OCI-LY1 (cell line): ENCODE measurements around the gene NANS.
A peak's percentile ranks its signal among the peaks of the same experiment; 100 is the strongest.

Experiments used
- H2AFZ ChIP-seq: fragments of 200-600 bp; sonication (generic), shearing (Covaris generic); 2 replicates; pipeline ENCODE4 v1.6.0; 2014; ENCODE audit warnings: antibody characterized with exemption, mild to moderate bottlenecking, low read length
- H3F3A ChIP-seq: fragments of 200-600 bp; sonication (generic), shearing (Covaris generic); 2 replicates; pipeline ENCODE4 v1.6.0; 2014; ENCODE audit warnings: mild to moderate bottlenecking, antibody characterized with exemption, low read length, moderate library complexity; ENCODE audit not compliant: insufficient read depth
- H3K27ac ChIP-seq: fragments of 200-600 bp; sonication (generic); 2 replicates; pipeline ENCODE4 v1.5.1; 2014; ENCODE audit warnings: low read length, mixed run types, mild to moderate bottlenecking, low read depth; ENCODE audit not compliant: poor library complexity, severe bottlenecking
- H3K27me3 ChIP-seq: fragments of 200-600 bp; sonication (generic); 2 replicates; pipeline ENCODE4 v1.6.0; 2014; ENCODE audit warnings: antibody characterized with exemption, mild to moderate bottlenecking, low read length, moderate library complexity; ENCODE audit not compliant: insufficient read depth
- H3K36me3 ChIP-seq: fragments of 200-600 bp; sonication (generic); 2 replicates; pipeline ENCODE4 v1.6.1; 2014; ENCODE audit warnings: mild to moderate bottlenecking, antibody characterized with exemption, low read length, moderate library complexity, mixed read lengths; ENCODE audit not compliant: insufficient read depth
- H3K4me1 ChIP-seq: fragments of 200-600 bp; sonication (generic); 2 replicates; pipeline ENCODE4 v1.5.1; 2014; ENCODE audit warnings: mild to moderate bottlenecking, low read length, moderate library complexity; ENCODE audit not compliant: insufficient read depth, severe bottlenecking
- H3K4me2 ChIP-seq: fragments of 200-600 bp; sonication (generic), shearing (Covaris generic); 2 replicates; pipeline ENCODE4 v1.6.1; 2014; ENCODE audit warnings: low read length
- H3K4me3 ChIP-seq: fragments of 200-600 bp; sonication (generic); 2 replicates; pipeline ENCODE4 v1.5.1; 2014; ENCODE audit warnings: low read length, low read depth, mild to moderate bottlenecking, mixed read lengths; ENCODE audit not compliant: poor library complexity, severe bottlenecking
- H3K79me2 ChIP-seq: fragments of 200-600 bp; shearing (Covaris generic); 2 replicates; pipeline ENCODE4 v1.6.1; 2016; ENCODE audit warnings: mixed run types, low read length, mixed read lengths; ENCODE audit not compliant: insufficient read depth
- H3K9ac ChIP-seq: fragments of 200-600 bp; sonication (generic), shearing (Covaris generic); 2 replicates; pipeline ENCODE4 v1.6.1; 2014; ENCODE audit warnings: mild to moderate bottlenecking, low read length, mixed read lengths
- H3K9me2 ChIP-seq: fragments of 200-600 bp; sonication (generic), shearing (Covaris generic); 2 replicates; pipeline ENCODE4 v1.6.1; 2014; ENCODE audit warnings: low read depth, mild to moderate bottlenecking, low read length, mixed read lengths
- H3K9me3 ChIP-seq: fragments of 200-600 bp; shearing (Covaris generic); 2 replicates; pipeline ENCODE4 v1.6.1; 2014; ENCODE audit warnings: low read length, mixed read lengths
- H4K20me1 ChIP-seq: fragments of 200-600 bp; sonication (generic), shearing (Covaris generic); 2 replicates; pipeline ENCODE4 v1.6.0; 2016; ENCODE audit warnings: mild to moderate bottlenecking, low read length; ENCODE audit not compliant: insufficient read depth
- EZH2 ChIP-seq: fragments of 200-600 bp; sonication (generic), shearing (Covaris generic); IDR thresholded peaks from 2 replicates; pipeline ENCODE4 v1.8.0; 2017; ENCODE audit warnings: borderline replicate concordance, mixed run types, mild to moderate bottlenecking, antibody characterized with exemption, low read length, moderate library complexity, mixed read lengths
- TF ChIP-seq, protein P1 (sequence below): fragments of 200-600 bp; sonication (generic), shearing (Covaris generic); IDR thresholded peaks from 2 replicates; pipeline ENCODE4 v1.5.1; 2017; ENCODE audit warnings: mild to moderate bottlenecking, antibody characterized with exemption, low read length, moderate library complexity, mixed read lengths

NANS gene

DNA sequence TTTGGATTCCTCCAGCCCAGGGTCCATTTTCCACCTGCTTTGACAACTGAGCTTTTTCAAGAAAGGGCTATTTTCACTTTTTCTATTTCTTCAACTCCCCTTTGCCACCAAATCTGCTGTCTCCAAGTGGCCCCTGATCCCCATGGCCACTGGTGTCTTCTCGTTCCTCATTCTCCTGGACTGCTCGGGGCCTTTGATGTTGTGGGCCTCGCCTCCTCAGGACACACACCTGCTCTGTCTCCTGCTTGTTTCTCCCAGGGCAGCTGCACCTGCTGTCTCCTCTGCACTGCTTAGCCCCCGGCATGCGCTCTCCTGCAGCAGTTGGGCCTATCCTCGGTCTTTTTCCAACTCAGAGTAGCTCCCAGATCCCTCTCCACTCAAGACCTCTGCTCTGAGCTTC, 16.3 kb upstream of the NANS start:
- Histone ChIP-seq H4K20me1 (no peaks in the 10 kb centered on the region), H3K9me3 (no peaks in the 10 kb centered on the region; the same call in 1 of the 2 replicates), H3K36me3 (no peaks in the 10 kb centered on the region), H3K4me3 (no peak overlapping the region), H3K9ac (no peak overlapping the region), H3K27ac (no peak overlapping the region), H3F3A (no peaks in the 10 kb centered on the region), H2AFZ (no peak overlapping the region), H3K79me2 (no peaks in the 10 kb centered on the region), H3K27me3 (no peaks in the 10 kb centered on the region; the same call in 1 of the 2 replicates), H3K4me1 (peaks cover 19% of the 10 kb centered on the region), H3K4me2 (no peak overlapping the region), H3K9me2 (no peaks in the 10 kb centered on the region)
- TF ChIP-seq, protein P1, sequence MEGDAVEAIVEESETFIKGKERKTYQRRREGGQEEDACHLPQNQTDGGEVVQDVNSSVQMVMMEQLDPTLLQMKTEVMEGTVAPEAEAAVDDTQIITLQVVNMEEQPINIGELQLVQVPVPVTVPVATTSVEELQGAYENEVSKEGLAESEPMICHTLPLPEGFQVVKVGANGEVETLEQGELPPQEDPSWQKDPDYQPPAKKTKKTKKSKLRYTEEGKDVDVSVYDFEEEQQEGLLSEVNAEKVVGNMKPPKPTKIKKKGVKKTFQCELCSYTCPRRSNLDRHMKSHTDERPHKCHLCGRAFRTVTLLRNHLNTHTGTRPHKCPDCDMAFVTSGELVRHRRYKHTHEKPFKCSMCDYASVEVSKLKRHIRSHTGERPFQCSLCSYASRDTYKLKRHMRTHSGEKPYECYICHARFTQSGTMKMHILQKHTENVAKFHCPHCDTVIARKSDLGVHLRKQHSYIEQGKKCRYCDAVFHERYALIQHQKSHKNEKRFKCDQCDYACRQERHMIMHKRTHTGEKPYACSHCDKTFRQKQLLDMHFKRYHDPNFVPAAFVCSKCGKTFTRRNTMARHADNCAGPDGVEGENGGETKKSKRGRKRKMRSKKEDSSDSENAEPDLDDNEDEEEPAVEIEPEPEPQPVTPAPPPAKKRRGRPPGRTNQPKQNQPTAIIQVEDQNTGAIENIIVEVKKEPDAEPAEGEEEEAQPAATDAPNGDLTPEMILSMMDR, result no peak
- TF ChIP-seq EZH2, result no peak

DNA sequence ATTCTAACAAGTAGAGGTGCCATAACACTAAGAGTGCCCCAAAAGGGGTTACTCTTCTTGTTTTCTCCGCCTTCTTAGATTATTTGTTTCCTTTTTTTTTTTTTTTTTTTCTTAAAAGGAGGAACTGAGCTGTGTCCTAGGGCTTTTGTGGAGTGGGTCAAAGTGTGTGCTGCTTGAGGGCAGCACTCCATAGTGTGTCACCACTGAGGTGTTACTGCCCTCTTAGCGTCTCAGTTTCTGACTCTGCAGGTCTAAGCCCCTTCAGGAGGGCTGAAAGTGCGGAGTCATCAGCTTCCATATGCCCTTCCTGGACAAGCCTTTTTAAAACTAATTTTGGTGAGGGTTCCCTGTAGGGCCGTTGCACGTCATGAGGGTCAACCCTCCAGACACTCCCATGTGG, 12.6 kb upstream of the NANS start:
- Histone ChIP-seq H3K9me2 (no peaks in the 10 kb centered on the region), H3K4me3 (no peak overlapping the region), H3K27me3 (no peaks in the 10 kb centered on the region; the same call in 1 of the 2 replicates), H3K36me3 (peaks cover 20% of the 10 kb centered on the region), H3F3A (no peaks in the 10 kb centered on the region), H3K4me1 (peaks cover 33% of the 10 kb centered on the region), H3K4me2 (no peak overlapping the region), H3K79me2 (no peaks in the 10 kb centered on the region), H3K9me3 (peaks cover 4% of the 10 kb centered on the region; the same call in 1 of the 2 replicates), H2AFZ (no peak overlapping the region), H3K9ac (no peak overlapping the region), H3K27ac (no peak overlapping the region), H4K20me1 (no peaks in the 10 kb centered on the region)
- no peak for TF ChIP-seq EZH2
- TF ChIP-seq, protein P1, result no peak

DNA sequence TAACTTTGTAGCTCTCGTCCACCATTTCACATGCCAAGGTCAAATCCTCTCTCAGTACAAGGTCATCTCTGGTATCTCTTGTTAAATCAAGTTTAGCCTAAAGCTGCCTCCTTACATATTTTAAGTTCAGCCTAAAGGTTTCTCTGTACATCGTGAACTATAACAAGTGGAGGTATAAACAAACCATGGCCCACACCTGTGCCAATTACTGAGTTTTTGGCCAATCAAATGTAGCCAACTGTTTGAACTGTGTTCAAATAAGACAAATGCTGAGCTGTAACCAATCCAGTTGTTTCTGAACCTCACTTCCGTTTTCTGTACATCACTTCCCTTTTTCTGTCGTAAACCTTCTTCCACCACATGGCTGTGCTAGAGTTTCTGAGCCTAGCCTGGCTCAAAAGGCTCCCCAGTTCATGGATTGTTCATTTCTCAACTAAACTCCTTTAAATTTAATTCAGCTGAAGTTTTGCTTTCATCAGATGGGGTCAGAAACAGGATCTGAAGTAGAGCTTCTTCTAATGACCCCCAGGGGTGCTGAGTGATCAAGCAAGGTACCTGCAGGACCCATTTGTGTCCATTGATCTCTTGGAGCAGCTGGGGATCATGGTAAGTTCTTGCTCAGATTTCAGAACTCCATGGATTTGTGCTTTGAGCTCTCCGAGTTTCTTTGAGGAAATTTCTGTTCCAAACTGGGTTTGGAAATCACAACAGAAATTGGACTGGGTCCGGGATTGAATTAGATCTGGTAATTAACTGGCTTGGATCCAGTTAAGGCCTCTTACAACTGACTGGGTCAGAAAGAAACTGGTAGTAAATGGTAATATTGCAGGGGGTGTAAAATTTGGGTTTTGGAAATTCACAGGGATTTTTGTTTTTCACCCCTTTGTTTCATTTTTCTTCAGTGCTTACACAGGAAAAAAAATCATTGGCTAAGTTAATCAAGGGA, 11.0 kb upstream of the NANS start:
- H3K27me3 ChIP-seq, result no peaks in the 10 kb centered on the region; the same call in 1 of the 2 replicates
- H3K4me1 ChIP-seq, result peaks cover 33% of the 10 kb centered on the region
- H3K27ac ChIP-seq, result peak overlapping the region; percentile 70
- H2AFZ ChIP-seq, result peak overlapping the region; percentile 97
- H3F3A ChIP-seq, result no peaks in the 10 kb centered on the region
- peak overlapping the region; percentile 69 for H3K4me3 ChIP-seq
- peaks cover 20% of the 10 kb centered on the region for H3K36me3 ChIP-seq
- no peaks in the 10 kb centered on the region for H3K79me2 ChIP-seq
- TF ChIP-seq EZH2, result no peak
- TF ChIP-seq, protein P1, result peak; percentile 15; the same call in 1 of the 2 replicates
- peak overlapping the region; percentile 69 for H3K9ac ChIP-seq
- H3K9me3 ChIP-seq, result peaks cover 4% of the 10 kb centered on the region; the same call in 1 of the 2 replicates
- H3K4me2 ChIP-seq, result peak overlapping the region; percentile 66
- H3K9me2 ChIP-seq, result no peaks in the 10 kb centered on the region
- H4K20me1 ChIP-seq, result no peaks in the 10 kb centered on the region
